ENCODE measurements around the gene SLC13A3.

Gene SLC13A3

GRCh38 chr20:46604551-46605133, 46.6 kb downstream of the SLC13A3 start:
- peak in 1 of 3 donors; percentile 29 for DNase-seq

GRCh38 chr20:46602429-46602828, 48.8 kb downstream of the SLC13A3 start:
- no peak for DNase-seq

GRCh38 chr20:46601603-46602122, 49.6 kb downstream of the SLC13A3 start:
- no peak for DNase-seq

- DNase-seq = no peak
These were observed 50.9 kb downstream of the SLC13A3 start for GRCh38 chr20:46600286-46600752.

GRCh38 chr20:46599227-46599987, 51.9 kb downstream of the SLC13A3 start:
- DNase-seq = no peak

GRCh38 chr20:46595933-46596332, 55.3 kb downstream of the SLC13A3 start:
- DNase-seq = no peak

GRCh38 chr20:46594725-46595124, 56.5 kb downstream of the SLC13A3 start:
- DNase-seq = no peak

- peak in 2 of 3 donors; percentile 38 to 50 for DNase-seq
These were observed 58.5 kb downstream of the SLC13A3 start for GRCh38 chr20:46592580-46593362.

- no peak for DNase-seq
These were observed 60.8 kb downstream of the SLC13A3 start for GRCh38 chr20:46590443-46590842.

- DNase-seq = peak in 1 of 3 donors; percentile 27
These were observed 62.4 kb downstream of the SLC13A3 start for GRCh38 chr20:46588532-46589511.

- no peak for DNase-seq
These were observed 63.3 kb downstream of the SLC13A3 start for GRCh38 chr20:46587986-46588385.

GRCh38 chr20:46586724-46587123, 64.5 kb downstream of the SLC13A3 start:
- DNase-seq = no peak

- DNase-seq = no peak
These were observed 66.8 kb downstream of the SLC13A3 start for GRCh38 chr20:46584508-46584907.

- no peak for DNase-seq
These were observed 67.6 kb downstream of the SLC13A3 start for GRCh38 chr20:46583411-46584214.

GRCh38 chr20:46582648-46583047, 68.6 kb downstream of the SLC13A3 start:
- no peak for DNase-seq

- DNase-seq = peak; percentile 51 to 60 (median 53)
These were observed 69.9 kb downstream of the SLC13A3 start for GRCh38 chr20:46581391-46581790.

GRCh38 chr20:46580613-46581205, 70.5 kb downstream of the SLC13A3 start:
- DNase-seq = no peak

- DNase-seq = no peak
These were observed 72.5 kb downstream of the SLC13A3 start for GRCh38 chr20:46578745-46579144.

- no peak for DNase-seq
These were observed 74.4 kb downstream of the SLC13A3 start for GRCh38 chr20:46576774-46577395.

- peak; percentile 81 to 91 (median 85) for DNase-seq
These were observed 75.3 kb downstream of the SLC13A3 start for GRCh38 chr20:46575937-46576461.

Data from suppressor macrophage treated with lipopolysaccharide for 1 hour (primary cell).